Neural cell (in vitro differentiated cells): ENCODE measurements around the gene CCDC50. TPM values are rescaled to one million over a fixed set of nuclear protein-coding genes. Genes with fewer than 3 reads are reported as not detected.

Experiments used
- H2AFZ ChIP-seq: fragments of 200-600, 300-800 bp; sonication (generic), shearing (Covaris generic); 2 replicates; pipeline ENCODE4 v1.6.0; 2014; ENCODE audit warnings: low read depth, mild to moderate bottlenecking, antibody characterized with exemption, low read length, moderate library complexity
- H3F3A ChIP-seq: fragments of 200-600 bp; shearing (Covaris generic); 2 replicates; pipeline ENCODE4 v1.6.1; 2016; ENCODE audit warnings: mild to moderate bottlenecking, moderate library complexity, mixed read lengths, antibody characterized with exemption, low read length; ENCODE audit not compliant: insufficient read depth, poor library complexity, severe bottlenecking
- H3K27ac ChIP-seq: fragments of 200-600, 300-800 bp; sonication (generic), shearing (Covaris generic); 2 replicates; pipeline ENCODE4 v1.5.1; 2014; ENCODE audit warnings: mild to moderate bottlenecking, low read length, moderate library complexity
- H3K27me3 ChIP-seq: fragments of 300-800, 200-600 bp; sonication (generic), shearing (Covaris generic); 2 replicates; pipeline ENCODE4 v1.6.0; 2014; ENCODE audit warnings: mild to moderate bottlenecking, low read depth, low read length, moderate library complexity; ENCODE audit not compliant: insufficient read depth
- H3K36me3 ChIP-seq: fragments of 300-800, 200-600 bp; sonication (generic), shearing (Covaris generic); 2 replicates; pipeline ENCODE4 v1.5.1; 2014; ENCODE audit warnings: mild to moderate bottlenecking, antibody characterized with exemption, low read length, moderate library complexity; ENCODE audit not compliant: insufficient read depth
- H3K4me2 ChIP-seq: fragments of 300-800, 200-600 bp; sonication (generic), shearing (Covaris generic); 2 replicates; pipeline ENCODE4 v1.6.0; 2014; ENCODE audit warnings: mild to moderate bottlenecking, low read length
- H3K4me3 ChIP-seq: fragments of 300-800, 200-600 bp; sonication (generic), shearing (Covaris generic); 2 replicates; pipeline ENCODE4 v1.5.1; 2014; ENCODE audit warnings: mild to moderate bottlenecking, low read length, moderate library complexity
- H3K79me2 ChIP-seq: fragments of 200-600 bp; shearing (Covaris generic); replicated peaks from 2 replicates; pipeline ENCODE4 v1.6.0; 2014; ENCODE audit warnings: mild to moderate bottlenecking, low read length, moderate library complexity; ENCODE audit not compliant: insufficient read depth
- H3K9ac ChIP-seq: fragments of 300-800, 200-600 bp; sonication (generic), shearing (Covaris generic); 2 replicates; pipeline ENCODE4 v1.6.1; 2016; ENCODE audit warnings: mild to moderate bottlenecking, low read length, mixed read lengths
- H3K9me2 ChIP-seq: fragments of 200-600 bp; shearing (Covaris generic); 2 replicates; pipeline ENCODE4 v1.6.1; 2016; ENCODE audit warnings: mild to moderate bottlenecking, low read length, mixed read lengths; ENCODE audit not compliant: insufficient read depth
- H3K9me3 ChIP-seq: fragments of 200-600, 300-800 bp; sonication (generic), shearing (Covaris generic); 2 replicates; pipeline ENCODE4 v1.6.1; 2016; ENCODE audit warnings: mild to moderate bottlenecking, mixed run types, low read length, moderate library complexity, mixed read lengths
- H4K20me1 ChIP-seq: fragments of 200-600 bp; shearing (Covaris generic); 2 replicates; pipeline ENCODE4 v1.6.1; 2016; ENCODE audit warnings: mild to moderate bottlenecking, mixed run types; ENCODE audit not compliant: insufficient read depth
- EP300 ChIP-seq: fragments of 450-650 bp; conservative IDR thresholded peaks from 2 replicates; pipeline ENCODE4 v1.6.1; 2014; ENCODE audit warnings: antibody characterized with exemption, mild to moderate bottlenecking, moderate library complexity; ENCODE audit not compliant: poor library complexity, severe bottlenecking
- EZH2 ChIP-seq: fragments of 200-600, 300-800 bp; shearing (Covaris generic), sonication (generic); IDR thresholded peaks from 2 replicates; pipeline ENCODE4 v1.6.1; 2014; ENCODE audit warnings: antibody characterized with exemption, low read length, borderline replicate concordance, mild to moderate bottlenecking; ENCODE audit not compliant: insufficient read depth, poor library complexity, severe bottlenecking
- MXI1 ChIP-seq: fragments of 450-650 bp; conservative IDR thresholded peaks from 2 replicates; pipeline ENCODE4 v1.6.1; 2014; ENCODE audit warnings: antibody characterized with exemption, mild to moderate bottlenecking; ENCODE audit not compliant: poor library complexity, severe bottlenecking
- POLR2AphosphoS5 ChIP-seq: IDR thresholded peaks from 2 replicates; pipeline ENCODE4 v1.6.1; 2012
- RAD21 ChIP-seq: fragments of 450-650 bp; conservative IDR thresholded peaks from 2 replicates; pipeline ENCODE4 v1.6.1; 2014; ENCODE audit warnings: antibody characterized with exemption, mild to moderate bottlenecking, moderate library complexity
- SMC3 ChIP-seq: fragments of 450-650 bp; conservative IDR thresholded peaks from 2 replicates; pipeline ENCODE4 v1.6.1; 2014; ENCODE audit warnings: antibody characterized with exemption, mild to moderate bottlenecking, moderate library complexity; ENCODE audit not compliant: poor library complexity
- TAF1 ChIP-seq: IDR thresholded peaks from 2 replicates; pipeline ENCODE4 v1.6.1; 2012; ENCODE audit warnings: low read depth
- polyA plus RNA-seq: library from polyadenylated mRNA; depleted of rRNA; stranded (reverse); fragments of >200 nt; gene quantifications from 2 replicates; pipeline ENCODE4 v1.2.3, GENCODE V29; 2014
- TF ChIP-seq, protein P1 (sequence below): fragments of 450-650 bp; IDR thresholded peaks from 2 replicates; pipeline ENCODE4 v1.5.1; 2014; ENCODE audit warnings: antibody characterized with exemption, mild to moderate bottlenecking, moderate library complexity; ENCODE audit not compliant: poor library complexity, severe bottlenecking
- TF ChIP-seq, protein P2 (sequence below): IDR thresholded peaks from 2 replicates; pipeline ENCODE4 v1.6.1; 2012; ENCODE audit warnings: borderline replicate concordance

Gene CCDC50
- polyA plus RNA-seq, 1 donor from 2014 or later, result 58.2 TPM

GRCh38 chr3:191350396-191351090 lies 21.3 kb downstream of the CCDC50 start:
- no peaks in the 10 kb centered on the region for H3K9me2 ChIP-seq
- no peak overlapping the region for H3K27ac ChIP-seq
- H3K4me3 ChIP-seq, result no peak overlapping the region
- H3F3A ChIP-seq, result no peaks in the 10 kb centered on the region
- no peak overlapping the region for H3K9ac ChIP-seq
- no peaks in the 10 kb centered on the region for H3K36me3 ChIP-seq
- H3K4me2 ChIP-seq, result no peak overlapping the region
- no peaks in the 10 kb centered on the region for H4K20me1 ChIP-seq
- H2AFZ ChIP-seq, result no peak overlapping the region
- TF ChIP-seq EP300 (no peak), TAF1 (no peak), POLR2AphosphoS5 (no peak), RAD21 (no peak), MXI1 (no peak), EZH2 (no peak), SMC3 (no peak)
- TF ChIP-seq, protein P1, sequence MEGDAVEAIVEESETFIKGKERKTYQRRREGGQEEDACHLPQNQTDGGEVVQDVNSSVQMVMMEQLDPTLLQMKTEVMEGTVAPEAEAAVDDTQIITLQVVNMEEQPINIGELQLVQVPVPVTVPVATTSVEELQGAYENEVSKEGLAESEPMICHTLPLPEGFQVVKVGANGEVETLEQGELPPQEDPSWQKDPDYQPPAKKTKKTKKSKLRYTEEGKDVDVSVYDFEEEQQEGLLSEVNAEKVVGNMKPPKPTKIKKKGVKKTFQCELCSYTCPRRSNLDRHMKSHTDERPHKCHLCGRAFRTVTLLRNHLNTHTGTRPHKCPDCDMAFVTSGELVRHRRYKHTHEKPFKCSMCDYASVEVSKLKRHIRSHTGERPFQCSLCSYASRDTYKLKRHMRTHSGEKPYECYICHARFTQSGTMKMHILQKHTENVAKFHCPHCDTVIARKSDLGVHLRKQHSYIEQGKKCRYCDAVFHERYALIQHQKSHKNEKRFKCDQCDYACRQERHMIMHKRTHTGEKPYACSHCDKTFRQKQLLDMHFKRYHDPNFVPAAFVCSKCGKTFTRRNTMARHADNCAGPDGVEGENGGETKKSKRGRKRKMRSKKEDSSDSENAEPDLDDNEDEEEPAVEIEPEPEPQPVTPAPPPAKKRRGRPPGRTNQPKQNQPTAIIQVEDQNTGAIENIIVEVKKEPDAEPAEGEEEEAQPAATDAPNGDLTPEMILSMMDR, result no peak
- TF ChIP-seq, protein P2, sequence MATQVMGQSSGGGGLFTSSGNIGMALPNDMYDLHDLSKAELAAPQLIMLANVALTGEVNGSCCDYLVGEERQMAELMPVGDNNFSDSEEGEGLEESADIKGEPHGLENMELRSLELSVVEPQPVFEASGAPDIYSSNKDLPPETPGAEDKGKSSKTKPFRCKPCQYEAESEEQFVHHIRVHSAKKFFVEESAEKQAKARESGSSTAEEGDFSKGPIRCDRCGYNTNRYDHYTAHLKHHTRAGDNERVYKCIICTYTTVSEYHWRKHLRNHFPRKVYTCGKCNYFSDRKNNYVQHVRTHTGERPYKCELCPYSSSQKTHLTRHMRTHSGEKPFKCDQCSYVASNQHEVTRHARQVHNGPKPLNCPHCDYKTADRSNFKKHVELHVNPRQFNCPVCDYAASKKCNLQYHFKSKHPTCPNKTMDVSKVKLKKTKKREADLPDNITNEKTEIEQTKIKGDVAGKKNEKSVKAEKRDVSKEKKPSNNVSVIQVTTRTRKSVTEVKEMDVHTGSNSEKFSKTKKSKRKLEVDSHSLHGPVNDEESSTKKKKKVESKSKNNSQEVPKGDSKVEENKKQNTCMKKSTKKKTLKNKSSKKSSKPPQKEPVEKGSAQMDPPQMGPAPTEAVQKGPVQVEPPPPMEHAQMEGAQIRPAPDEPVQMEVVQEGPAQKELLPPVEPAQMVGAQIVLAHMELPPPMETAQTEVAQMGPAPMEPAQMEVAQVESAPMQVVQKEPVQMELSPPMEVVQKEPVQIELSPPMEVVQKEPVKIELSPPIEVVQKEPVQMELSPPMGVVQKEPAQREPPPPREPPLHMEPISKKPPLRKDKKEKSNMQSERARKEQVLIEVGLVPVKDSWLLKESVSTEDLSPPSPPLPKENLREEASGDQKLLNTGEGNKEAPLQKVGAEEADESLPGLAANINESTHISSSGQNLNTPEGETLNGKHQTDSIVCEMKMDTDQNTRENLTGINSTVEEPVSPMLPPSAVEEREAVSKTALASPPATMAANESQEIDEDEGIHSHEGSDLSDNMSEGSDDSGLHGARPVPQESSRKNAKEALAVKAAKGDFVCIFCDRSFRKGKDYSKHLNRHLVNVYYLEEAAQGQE, result no peak
- H3K9me3 ChIP-seq, result no peaks in the 10 kb centered on the region
- no peaks in the 10 kb centered on the region for H3K27me3 ChIP-seq
- H3K79me2 ChIP-seq, result peaks cover 22% of the 10 kb centered on the region

GRCh38 chr3:191352014-191352413 lies 22.8 kb downstream of the CCDC50 start:
- H3K36me3 ChIP-seq, result no peaks in the 10 kb centered on the region
- H3K9me2 ChIP-seq, result no peaks in the 10 kb centered on the region
- H3K4me2 ChIP-seq, result no peak overlapping the region
- H3K9me3 ChIP-seq, result no peaks in the 10 kb centered on the region
- H3K27me3 ChIP-seq, result no peaks in the 10 kb centered on the region
- H3K27ac ChIP-seq, result no peak overlapping the region
- no peak overlapping the region for H3K4me3 ChIP-seq
- TF ChIP-seq POLR2AphosphoS5, result no peak
- TF ChIP-seq, protein P2, result no peak
- TF ChIP-seq EZH2, result no peak
- TF ChIP-seq, protein P1, result no peak
- no peak for TF ChIP-seq EP300
- TF ChIP-seq RAD21, result no peak
- H2AFZ ChIP-seq, result no peak overlapping the region
- H3K9ac ChIP-seq, result no peak overlapping the region
- H3F3A ChIP-seq, result no peaks in the 10 kb centered on the region
- H3K79me2 ChIP-seq, result peaks cover 17% of the 10 kb centered on the region
- H4K20me1 ChIP-seq, result no peaks in the 10 kb centered on the region
